Esophagus (tissue), 2 donors: Measurements from ENCODE around the gene UBR2. TPM values are rescaled to one million over a fixed set of nuclear protein-coding genes. Genes with fewer than 3 reads are reported as not detected.
A peak's percentile ranks its signal among the peaks of the same experiment; 100 is the strongest.
"Not testable (repeated sequence)": the region's sequence is repeated elsewhere in the genome, so short reads cannot be mapped to it uniquely, and the experiment has no call there.

ENCODE experiments used
- H3K27ac ChIP-seq, 2 donors: one replicate each; pipeline ENCODE4 v1.5.1; 2013; ENCODE audit warnings: low read depth in 2 of 2, mild to moderate bottlenecking in 2 of 2, inconsistent platforms in 1 of 2, low read length in 1 of 2, moderate library complexity in 1 of 2
- H3K27me3 ChIP-seq, 2 donors: one replicate each; pipeline ENCODE4 v1.6.1; 2013; ENCODE audit warnings: low read length in 2 of 2, control low read depth in 1 of 2, mild to moderate bottlenecking in 1 of 2; ENCODE audit not compliant: insufficient read depth in 2 of 2, control insufficient read depth in 1 of 2
- H3K36me3 ChIP-seq, 2 donors: one replicate each; pipeline ENCODE4 v1.6.1; 2013; ENCODE audit warnings: low read length in 1 of 2; ENCODE audit not compliant: control insufficient read depth in 2 of 2, insufficient read depth in 2 of 2
- H3K4me1 ChIP-seq, 2 donors: one replicate each; pipeline ENCODE4 v1.6.1; 2013; ENCODE audit warnings: low read length in 1 of 2; ENCODE audit not compliant: control insufficient read depth in 2 of 2, insufficient read depth in 2 of 2
- H3K4me3 ChIP-seq, 2 donors: one replicate each; pipeline ENCODE4 v1.5.1; 2013; ENCODE audit warnings: low read length in 2 of 2, mild to moderate bottlenecking in 2 of 2, low read depth in 1 of 2, moderate library complexity in 1 of 2
- H3K9me3 ChIP-seq, 2 donors: one replicate each; pipeline ENCODE4 v1.6.1; 2013; ENCODE audit warnings: mild to moderate bottlenecking in 2 of 2, low read depth in 1 of 2, low read length in 1 of 2, moderate library complexity in 1 of 2; ENCODE audit not compliant: control insufficient read depth in 2 of 2, insufficient read depth in 1 of 2
- WGBS, 2 donors: extraction: QIAGEN DNeasy Blood & Tissue Kit; methylation state at CpG; one replicate each; pipeline ENCODE4 v1.1.7; 2013; 5-methylcytosine and 5-hydroxymethylcytosine counted together
- polyA plus RNA-seq, 2 donors: library from polyadenylated mRNA; stranded (reverse); fragments of 200-250 nt; gene quantifications; one replicate each; pipeline ENCODE4 v1.2.3, GENCODE V29; 2013
- donor health status: healthy with polysubstance abuse.
- donor health status: Bipolar disorder and iron deficiency.

UBR2 gene
- polyA plus RNA-seq, 2 donors, result 5.5 to 7.7 TPM

DNA sequence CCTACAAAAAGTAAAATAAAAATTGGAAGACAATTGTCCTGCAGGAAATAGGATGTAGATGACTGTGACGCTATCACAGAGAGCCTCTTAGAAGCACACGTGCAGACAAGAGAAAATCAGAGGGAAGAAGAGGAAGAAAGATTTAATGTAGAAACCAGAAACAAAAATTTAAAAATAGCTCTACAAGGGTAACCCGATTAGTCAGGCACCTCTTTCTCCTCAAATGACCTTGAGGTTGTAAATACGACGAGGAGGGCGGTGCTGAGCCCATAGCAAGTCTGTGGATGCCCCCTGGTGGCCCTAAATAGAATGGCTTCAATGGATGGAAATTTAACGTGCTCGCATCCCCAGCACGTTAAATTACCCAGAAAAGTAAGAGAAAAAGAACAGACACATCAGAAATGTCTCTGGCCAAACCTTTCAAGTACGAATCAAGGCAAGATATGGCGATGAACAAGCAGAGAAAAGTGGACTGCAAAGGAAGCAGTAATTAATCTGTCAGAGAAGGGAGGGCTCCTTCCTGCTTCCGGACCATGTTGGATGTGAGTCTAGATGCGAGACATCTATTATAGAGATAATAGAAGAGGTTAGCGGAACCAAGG, 162.8 kb downstream of the UBR2 start:
- WGBS, 2 donors, result 0 to 3% methylated on average over 14 of the region's 14 CpGs

DNA sequence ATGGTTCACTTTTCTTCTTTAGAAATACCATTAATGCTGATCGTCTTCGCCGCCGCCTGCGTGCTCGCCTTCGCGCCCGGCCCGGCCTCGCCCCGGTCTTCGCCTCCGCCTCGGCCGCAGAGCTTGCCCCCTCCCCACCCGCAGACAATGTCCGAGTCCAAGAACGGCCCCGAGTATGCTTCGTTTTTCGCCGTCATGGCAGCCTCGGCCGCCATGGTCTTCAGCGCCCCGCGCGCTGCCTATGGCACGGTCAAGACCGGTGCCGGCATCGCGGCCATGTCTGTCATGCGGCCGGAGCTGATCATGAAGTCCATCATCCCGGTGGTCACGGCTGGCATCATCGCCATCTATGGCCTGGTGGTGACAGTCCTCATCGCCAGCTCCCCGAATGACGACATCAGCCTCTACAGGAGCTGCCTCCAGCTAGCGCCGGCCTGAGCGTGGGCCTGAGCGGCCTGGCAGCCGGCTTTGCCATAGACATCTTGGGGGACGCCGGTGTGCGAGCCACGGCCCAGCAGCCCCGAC, 163.3 kb downstream of the UBR2 start:
- Histone ChIP-seq H3K4me1 (peaks cover 0 to 5% of the 10 kb centered on the region in 2 donors), H3K4me3 (peak overlapping the region; percentile 45 to 59), H3K27me3 (no peaks in the 10 kb centered on the region), H3K27ac (peak overlapping the region; percentile 53 to 64), H3K36me3 (no peaks in the 10 kb centered on the region), H3K9me3 (no peaks in the 10 kb centered on the region)
- WGBS, 2 donors, result 21 to 23% methylated on average over 52 of the region's 52 CpGs

More for the DNA sequence above, 162.8 kb downstream of the UBR2 start:
- Histone ChIP-seq H3K9me3 (no peaks in the 10 kb centered on the region), H3K4me3 (peak overlapping the region; percentile 45 to 59), H3K27ac (peak overlapping the region; percentile 53 to 64), H3K36me3 (no peaks in the 10 kb centered on the region), H3K27me3 (no peaks in the 10 kb centered on the region), H3K4me1 (peaks cover 0 to 5% of the 10 kb centered on the region in 2 donors)

DNA sequence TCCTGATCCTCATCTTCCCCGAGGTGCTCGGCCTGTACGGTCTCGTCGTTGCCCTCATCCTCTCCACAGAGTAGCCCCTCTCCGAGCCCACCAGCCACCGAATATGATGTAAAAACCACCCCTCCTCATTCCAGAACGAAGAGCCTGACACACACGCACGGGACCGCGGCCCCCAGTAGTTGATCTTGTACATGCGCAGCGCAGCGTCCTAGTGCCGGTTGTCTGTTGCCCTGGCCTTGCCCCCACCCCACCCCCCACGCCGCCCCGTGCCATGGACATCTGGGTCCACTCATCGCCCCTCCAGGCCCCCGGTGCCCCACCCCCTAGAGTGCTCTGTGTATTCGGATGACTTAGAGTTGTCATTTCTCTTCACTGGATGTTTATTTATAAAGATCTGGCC, 163.8 kb downstream of the UBR2 start:
- H3K4me1 ChIP-seq, result peaks cover 0 to 5% of the 10 kb centered on the region in 2 donors
- 64 to 78% methylated on average over 17 to 22 of the region's 22 CpGs for WGBS, 2 donors

DNA sequence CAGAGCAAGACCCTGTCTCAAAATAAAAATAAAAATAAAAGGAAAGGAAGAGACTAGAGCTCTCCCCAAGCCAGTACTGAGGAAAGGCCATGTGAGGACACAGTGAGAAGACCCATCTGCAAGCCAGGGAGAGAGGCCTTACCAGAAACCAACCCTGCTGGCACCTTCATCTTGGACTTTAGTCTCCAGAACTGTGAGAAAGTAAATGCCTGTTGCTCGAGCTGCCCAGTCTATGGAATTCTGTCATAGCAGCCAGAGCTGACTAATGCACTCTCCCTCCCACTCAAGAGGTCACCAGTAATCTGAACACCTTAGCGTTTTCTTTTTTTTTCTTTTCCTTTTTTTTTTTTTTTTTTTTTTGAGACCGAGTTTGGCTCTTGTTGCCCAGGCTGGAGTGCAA, 165.9 kb downstream of the UBR2 start:
- no peak overlapping the region for H3K27ac ChIP-seq
- no peaks in the 10 kb centered on the region for H3K9me3 ChIP-seq
- no peak overlapping the region for H3K4me3 ChIP-seq
- H3K4me1 ChIP-seq, result peaks cover 0 to 5% of the 10 kb centered on the region in 2 donors
- H3K36me3 ChIP-seq, result no peaks in the 10 kb centered on the region
- WGBS, 2 donors, result 33 to 77% methylated on average over 2 to 3 of the region's 3 CpGs
- H3K27me3 ChIP-seq, result no peaks in the 10 kb centered on the region

More for the DNA sequence above, 163.8 kb downstream of the UBR2 start:
- peak overlapping the region; percentile 45 to 59 for H3K4me3 ChIP-seq
- H3K27me3 ChIP-seq, result no peaks in the 10 kb centered on the region
- H3K36me3 ChIP-seq, result no peaks in the 10 kb centered on the region
- no peaks in the 10 kb centered on the region for H3K9me3 ChIP-seq
- peak overlapping the region; percentile 53 to 64 for H3K27ac ChIP-seq

GRCh38 chr6:42733867-42734481, 170.1 kb downstream of the UBR2 start:
- H3K4me3 ChIP-seq, H3K9me3 ChIP-seq: not testable (repeated sequence)
- WGBS, 2 donors, result 80 to 82% methylated on average over 13 of the region's 13 CpGs

GRCh38 chr6:42735976-42736375, 172.1 kb downstream of the UBR2 start:
- 93 to 96% methylated on average over 3 of the region's 3 CpGs for WGBS, 2 donors
- H3K36me3 ChIP-seq, result no peaks in the 10 kb centered on the region
- H3K4me1 ChIP-seq, result no peaks in the 10 kb centered on the region
- no peak overlapping the region for H3K4me3 ChIP-seq
- H3K27me3 ChIP-seq, result no peaks in the 10 kb centered on the region
- H3K27ac ChIP-seq, result no peak overlapping the region
- H3K9me3 ChIP-seq, result no peaks in the 10 kb centered on the region

More at GRCh38 chr6:42733867-42734481, 170.1 kb downstream of the UBR2 start:
- not testable (repeated sequence) for H3K36me3 ChIP-seq, H3K4me1 ChIP-seq, H3K27me3 ChIP-seq, H3K27ac ChIP-seq

DNA sequence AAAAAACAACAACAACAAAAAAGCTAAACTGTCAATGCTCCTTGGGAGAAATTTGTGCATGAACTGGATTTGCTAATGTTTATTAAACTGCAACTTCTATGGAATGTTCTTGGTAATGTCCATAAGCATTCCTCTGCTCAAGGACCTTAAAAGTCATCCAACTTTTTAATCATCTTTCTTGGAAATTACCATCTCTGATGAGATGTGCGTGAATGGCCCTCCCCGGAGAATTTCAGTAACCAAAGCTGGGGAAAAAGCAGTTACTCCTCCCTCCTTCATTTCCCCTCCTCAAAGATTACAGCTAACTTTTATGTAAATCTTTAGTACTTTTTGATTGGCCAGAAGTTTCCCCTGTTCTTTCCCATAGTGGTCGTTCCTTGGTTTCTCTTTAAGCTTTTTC, 176.9 kb downstream of the UBR2 start:
- WGBS, 2 donors, result 62 to 63% methylated on average over 3 of the region's 3 CpGs

DNA sequence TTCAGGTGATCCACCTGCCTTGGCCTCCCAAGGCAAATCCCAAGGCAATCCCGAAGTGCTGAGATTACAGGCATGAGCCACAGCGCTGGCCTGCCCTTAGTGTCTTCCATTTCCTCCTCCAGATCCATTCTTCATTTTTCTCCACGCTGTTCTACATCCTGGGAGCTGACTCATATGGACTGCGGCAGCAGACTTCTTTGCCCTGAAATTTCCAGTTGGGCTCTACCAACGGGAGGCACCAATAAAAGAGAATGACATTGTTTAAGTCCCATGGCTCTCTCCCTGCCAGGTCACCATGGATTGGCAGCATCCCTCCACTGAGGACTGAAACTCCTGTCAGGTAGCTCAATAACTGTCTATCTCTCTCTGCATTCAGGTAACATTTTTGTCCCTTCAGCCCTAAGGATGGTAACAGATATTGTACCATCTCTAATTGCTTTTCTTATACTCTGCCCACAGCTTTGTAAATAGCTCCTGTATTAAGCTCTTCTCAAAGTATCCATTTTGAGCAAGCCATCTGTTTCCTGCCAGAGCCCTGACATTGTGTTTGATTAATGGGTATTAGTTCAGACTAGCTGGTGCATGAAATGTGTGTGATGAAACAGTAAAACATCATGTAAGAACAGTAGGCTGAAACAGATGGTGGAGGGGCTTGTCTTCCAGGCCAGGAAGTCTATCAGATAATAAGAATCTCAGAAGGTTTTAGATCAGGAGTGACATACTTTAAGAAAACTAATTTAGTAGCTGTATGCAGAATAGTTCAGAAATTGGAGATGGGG, 178.5 kb downstream of the UBR2 start:
- Histone ChIP-seq H3K9me3 (no peaks in the 10 kb centered on the region), H3K27ac (peak overlapping the region; percentile 9 to 13), H3K27me3 (no peaks in the 10 kb centered on the region), H3K4me1 (peaks cover 2 to 3% of the 10 kb centered on the region in 2 donors), H3K36me3 (no peaks in the 10 kb centered on the region), H3K4me3 (no peak overlapping the region)
- WGBS, 2 donors, result 46 to 52% methylated on average over 5 of the region's 5 CpGs

More for the DNA sequence above, 176.9 kb downstream of the UBR2 start:
- H3K4me1 ChIP-seq, result peaks cover 2 to 3% of the 10 kb centered on the region in 2 donors
- no peak overlapping the region for H3K4me3 ChIP-seq
- no peak overlapping the region for H3K27ac ChIP-seq
- H3K36me3 ChIP-seq, result no peaks in the 10 kb centered on the region
- no peaks in the 10 kb centered on the region for H3K27me3 ChIP-seq
- no peaks in the 10 kb centered on the region for H3K9me3 ChIP-seq
